ENCODE measurements around the gene SCRN2. TPM values are rescaled to one million over a fixed set of nuclear protein-coding genes. Genes with fewer than 3 reads are reported as not detected.
A peak's percentile ranks its signal among the peaks of the same experiment; 100 is the strongest.

Gene SCRN2
- total and polyA plus RNA-seq, 2 experiments from 2014 or later, result 40.6 to 45.5 TPM

GRCh38 chr17:47846716-47847340, 5.8 kb upstream of the SCRN2 start:
- Histone ChIP-seq H4K20me1 (replicated peaks; ENCODE audit: insufficient read depth) (peaks cover 4% of the 10 kb centered on the region; the same call in 1 of the 2 replicates), H3K79me2 (replicated peaks; ENCODE audit: insufficient read depth) (no peaks in the 10 kb centered on the region), H2AFZ (peak overlapping the region; percentile 94), H3K4me1 (ENCODE audit: insufficient read depth) (peaks cover 31% of the 10 kb centered on the region), H3K27me3 (ENCODE audit: insufficient read depth) (peaks cover 79% of the 10 kb centered on the region), H3K9me2 (ENCODE audit: insufficient read depth) (no peaks in the 10 kb centered on the region), H3F3A (replicated peaks; ENCODE audit: low read depth) (peaks cover 10% of the 10 kb centered on the region), H3K27ac (ENCODE audit: low read depth) (no peak overlapping the region), H3K36me3 (ENCODE audit: insufficient read depth) (no peaks in the 10 kb centered on the region), H3K4me3 (peak overlapping the region; percentile 66), H3K4me2 (peak overlapping the region; percentile 96)
- Mint-ChIP-seq H3K36me3 (ENCODE audit: low read depth) (no peaks in the 10 kb centered on the region), H3K4me3 (peak overlapping the region; percentile 69), H3K4me1 (peaks cover 47% of the 10 kb centered on the region), H3K27me3 (ENCODE audit: insufficient read depth, low read depth, poor library complexity) (peaks cover 62% of the 10 kb centered on the region), H3K27ac (no peak overlapping the region), H3K9me3 (no peaks in the 10 kb centered on the region)
- peak; percentile 63 for DNase-seq (ENCODE audit: low spot score)
- peak; percentile 54 for TF ChIP-seq EZH2 (IDR thresholded peaks at IDR 0.05; ENCODE audit: low read depth, unreplicated experiment)
- TF ChIP-seq CTCF (conservative IDR thresholded peaks at IDR 0.05; ENCODE audit: low read depth in 2 of 2), result 0 out of 4 replicates have a peak, but pooled peaks of 1 of the 2 experiments have one; percentile 14
- no peak for TF ChIP-seq EZH2phosphoT487 (IDR thresholded peaks at IDR 0.05; ENCODE audit: unreplicated experiment)
- peak; percentile 1; the same call in 2 of the 3 replicates for ATAC-seq

- Mint-ChIP-seq H3K27me3 (ENCODE audit: insufficient read depth, low read depth, poor library complexity) (peaks cover 65% of the 10 kb centered on the region), H3K9me3 (no peaks in the 10 kb centered on the region), H3K36me3 (ENCODE audit: low read depth) (no peaks in the 10 kb centered on the region), H3K27ac (no peak overlapping the region), H3K4me1 (peaks cover 50% of the 10 kb centered on the region), H3K4me3 (no peak overlapping the region)
- H3K27ac ChIP-seq (ENCODE audit: low read depth), result no peak overlapping the region
- no peak overlapping the region for H2AFZ ChIP-seq
- H3F3A ChIP-seq (replicated peaks; ENCODE audit: low read depth), result peaks cover 10% of the 10 kb centered on the region
- peaks cover 30% of the 10 kb centered on the region; the same call in 1 of the 2 replicates for H3K4me1 ChIP-seq (ENCODE audit: insufficient read depth)
- no peaks in the 10 kb centered on the region for H3K36me3 ChIP-seq (ENCODE audit: insufficient read depth)
- DNase-seq (ENCODE audit: low spot score) (no peak), ATAC-seq (no peak)
- peaks cover 4% of the 10 kb centered on the region; the same call in 1 of the 2 replicates for H4K20me1 ChIP-seq (replicated peaks; ENCODE audit: insufficient read depth)
- no peak overlapping the region for H3K4me2 ChIP-seq
- peaks cover 72% of the 10 kb centered on the region for H3K27me3 ChIP-seq (ENCODE audit: insufficient read depth)
- H3K4me3 ChIP-seq, result no peak overlapping the region
- H3K9me2 ChIP-seq (ENCODE audit: insufficient read depth), result no peaks in the 10 kb centered on the region
- no peaks in the 10 kb centered on the region for H3K79me2 ChIP-seq (replicated peaks; ENCODE audit: insufficient read depth)
- TF ChIP-seq REST (IDR thresholded peaks at IDR 0.05; ENCODE audit: unreplicated experiment) (no peak), STAT1 (IDR thresholded peaks at IDR 0.05; ENCODE audit: unreplicated experiment) (no peak), ETS1 (IDR thresholded peaks at IDR 0.05) (no peak), EZH2 (IDR thresholded peaks at IDR 0.05; ENCODE audit: low read depth, unreplicated experiment) (no peak), ZNF114 (CRISPR knock-in tag; IDR thresholded peaks at IDR 0.05) (no peak), POLR2AphosphoS5 (IDR thresholded peaks at IDR 0.05; ENCODE audit: low read depth) (no peak), ZNF331 (CRISPR knock-in tag; IDR thresholded peaks at IDR 0.05; ENCODE audit: low read depth) (no peak), JUNB (IDR thresholded peaks at IDR 0.05; ENCODE audit: unreplicated experiment) (no peak), EZH2phosphoT487 (IDR thresholded peaks at IDR 0.05; ENCODE audit: unreplicated experiment) (no peak), CREB1 (CRISPR knock-in tag; IDR thresholded peaks at IDR 0.05; ENCODE audit: low read depth) (no peak), CTCF (conservative IDR thresholded peaks at IDR 0.05; ENCODE audit: low read depth in 2 of 2) (no peak)
These were observed 4.6 kb upstream of the SCRN2 start for GRCh38 chr17:47845716-47846075.
